Peyer's patch (tissue), 4 donors: ENCODE measurements around the gene FOXI1.

Experiments used
- POLR2A ChIP-seq, 2 donors: fragments of 450-650 bp; IDR thresholded peaks; one replicate each; pipeline ENCODE4 v1.5.1; 2017; ENCODE audit warnings: antibody characterized with exemption in 2 of 2, mild to moderate bottlenecking in 2 of 2, moderate library complexity in 2 of 2
- TF ChIP-seq, protein P1 (sequence below), 6 experiments: fragments of 450-650 bp in 4 of 6; fragments of 200-600 bp in 2 of 6; sonication (generic) in 1 of 6; IDR thresholded peaks; one replicate each; pipeline ENCODE4 v1.5.1; 2017 to 2019; ENCODE audit warnings: antibody characterized with exemption in 6 of 6, mild to moderate bottlenecking in 3 of 6, moderate library complexity in 1 of 6

GRCh38 chr5:170139786-170140335, 34.2 kb downstream of the FOXI1 start:
- no peak for TF ChIP-seq POLR2A (IDR thresholded peaks at IDR 0.05)
- TF ChIP-seq, protein P1, sequence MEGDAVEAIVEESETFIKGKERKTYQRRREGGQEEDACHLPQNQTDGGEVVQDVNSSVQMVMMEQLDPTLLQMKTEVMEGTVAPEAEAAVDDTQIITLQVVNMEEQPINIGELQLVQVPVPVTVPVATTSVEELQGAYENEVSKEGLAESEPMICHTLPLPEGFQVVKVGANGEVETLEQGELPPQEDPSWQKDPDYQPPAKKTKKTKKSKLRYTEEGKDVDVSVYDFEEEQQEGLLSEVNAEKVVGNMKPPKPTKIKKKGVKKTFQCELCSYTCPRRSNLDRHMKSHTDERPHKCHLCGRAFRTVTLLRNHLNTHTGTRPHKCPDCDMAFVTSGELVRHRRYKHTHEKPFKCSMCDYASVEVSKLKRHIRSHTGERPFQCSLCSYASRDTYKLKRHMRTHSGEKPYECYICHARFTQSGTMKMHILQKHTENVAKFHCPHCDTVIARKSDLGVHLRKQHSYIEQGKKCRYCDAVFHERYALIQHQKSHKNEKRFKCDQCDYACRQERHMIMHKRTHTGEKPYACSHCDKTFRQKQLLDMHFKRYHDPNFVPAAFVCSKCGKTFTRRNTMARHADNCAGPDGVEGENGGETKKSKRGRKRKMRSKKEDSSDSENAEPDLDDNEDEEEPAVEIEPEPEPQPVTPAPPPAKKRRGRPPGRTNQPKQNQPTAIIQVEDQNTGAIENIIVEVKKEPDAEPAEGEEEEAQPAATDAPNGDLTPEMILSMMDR (IDR thresholded peaks at IDR 0.05), result no peak
